IPS-NIHi7 (cell line): ENCODE measurements around the gene KCNG1.

Experiments
- DNase-seq: peaks from one replicate; pipeline ENCODE4 v3.0.0; 2012; ENCODE audit warnings: mixed read lengths; ENCODE audit errors: extremely low spot score

Gene KCNG1

DNA sequence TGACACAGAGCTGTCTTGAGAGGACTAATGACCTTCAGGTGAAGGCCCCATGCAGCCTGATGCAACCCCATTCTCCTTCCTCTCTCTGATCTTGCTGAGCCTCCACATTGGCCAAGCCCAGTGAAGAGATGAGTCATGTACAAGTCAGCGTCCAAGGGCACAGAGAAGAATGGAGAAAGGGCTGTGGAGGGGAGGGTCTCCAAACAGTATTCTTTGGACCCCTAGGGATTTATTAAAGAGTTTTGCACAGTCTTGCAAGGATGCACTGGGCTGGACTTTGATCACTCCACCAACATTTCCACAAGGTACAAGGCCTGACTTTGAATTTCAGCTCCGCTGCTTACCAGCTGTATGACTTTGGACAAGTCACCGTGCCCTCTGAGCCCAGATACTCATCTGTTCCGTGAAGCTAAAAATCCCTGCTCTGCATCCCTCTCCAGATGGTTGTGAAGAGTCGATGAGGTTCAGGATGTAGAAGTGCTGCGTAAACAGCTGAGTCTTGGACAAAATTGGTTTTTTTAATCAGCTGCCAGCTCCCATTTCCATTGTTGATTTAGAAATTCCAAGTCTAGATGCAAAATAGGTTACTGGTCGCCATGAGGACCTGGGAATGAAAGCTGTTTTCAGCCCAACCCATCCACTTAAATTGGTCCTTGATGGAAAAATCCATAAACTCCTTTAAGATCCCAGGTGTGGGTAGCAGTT, 14.1 kb upstream of the KCNG1 start:
- DNase-seq: no peak

DNA sequence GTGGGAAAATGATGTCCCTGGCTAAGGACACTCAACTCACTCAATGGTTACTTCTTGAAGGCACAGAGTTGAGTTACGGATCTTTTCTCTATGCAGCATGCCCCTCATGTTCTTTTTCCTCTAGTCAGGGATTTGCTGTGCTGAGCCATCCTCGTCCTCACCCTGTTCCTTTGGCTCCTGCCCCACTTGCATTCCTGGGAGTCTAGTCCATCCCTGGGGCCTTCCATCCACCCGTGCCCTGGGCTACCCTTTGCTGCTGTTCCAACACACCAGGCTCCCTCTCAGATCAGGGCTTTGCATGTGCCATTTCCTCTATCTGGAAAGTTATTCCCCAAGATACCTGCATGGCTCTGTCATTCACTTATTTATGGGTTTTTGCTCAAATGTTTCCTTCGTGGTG, 13.3 kb upstream of the KCNG1 start:
- DNase-seq: no peak

DNA sequence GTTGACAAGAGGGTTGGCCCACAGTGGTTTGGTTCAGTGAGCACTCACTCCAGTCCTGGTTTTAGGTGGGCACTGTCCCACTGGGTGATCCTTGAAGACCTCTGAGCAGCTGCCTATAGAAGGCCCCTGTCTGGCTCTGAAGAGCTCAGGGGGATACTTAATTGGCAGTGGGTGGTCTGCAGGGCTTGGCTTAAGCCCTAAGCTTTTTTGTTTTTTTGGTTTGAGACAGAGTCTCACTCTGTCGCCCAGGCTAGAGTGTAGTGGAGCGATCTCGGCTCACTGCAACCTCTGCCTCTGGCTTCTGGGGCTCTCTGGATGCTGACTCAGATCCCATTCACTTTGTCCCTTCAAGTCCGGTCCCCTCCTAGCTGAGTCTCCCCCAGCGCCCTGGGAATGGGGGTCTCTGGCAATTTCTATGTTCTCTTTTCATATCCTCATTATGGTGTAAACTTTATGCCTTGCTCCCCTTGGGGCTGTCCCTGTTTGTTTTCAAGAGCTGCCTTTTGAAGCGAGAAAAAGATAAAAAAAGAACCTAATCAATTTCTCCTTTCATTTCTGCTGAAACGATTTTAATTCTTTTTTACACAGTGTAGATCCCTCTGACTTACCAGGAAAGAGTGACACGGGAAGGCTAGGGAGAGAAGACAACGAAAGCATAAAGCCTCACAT, 12.2 kb upstream of the KCNG1 start:
- no peak for DNase-seq

DNA sequence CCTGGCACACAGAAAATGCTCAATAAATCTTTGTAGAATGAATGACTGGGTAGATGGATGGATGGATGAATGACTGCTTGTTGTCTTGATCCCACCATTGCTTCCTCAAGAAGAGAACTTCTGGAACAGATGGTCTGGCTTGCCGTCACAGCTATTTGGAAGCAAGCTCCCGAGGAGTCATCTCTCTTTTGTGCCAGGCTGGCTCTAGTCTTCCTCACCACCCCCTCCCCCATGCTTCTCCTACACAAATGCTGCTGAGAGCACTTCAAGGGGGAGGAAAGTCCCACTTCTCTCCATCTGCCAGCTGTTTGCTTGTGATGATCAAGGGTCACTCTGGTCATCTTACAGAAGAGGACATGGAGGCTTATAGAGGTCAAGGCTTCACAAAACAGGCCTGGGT, 11.6 kb upstream of the KCNG1 start:
- DNase-seq: no peak

DNA sequence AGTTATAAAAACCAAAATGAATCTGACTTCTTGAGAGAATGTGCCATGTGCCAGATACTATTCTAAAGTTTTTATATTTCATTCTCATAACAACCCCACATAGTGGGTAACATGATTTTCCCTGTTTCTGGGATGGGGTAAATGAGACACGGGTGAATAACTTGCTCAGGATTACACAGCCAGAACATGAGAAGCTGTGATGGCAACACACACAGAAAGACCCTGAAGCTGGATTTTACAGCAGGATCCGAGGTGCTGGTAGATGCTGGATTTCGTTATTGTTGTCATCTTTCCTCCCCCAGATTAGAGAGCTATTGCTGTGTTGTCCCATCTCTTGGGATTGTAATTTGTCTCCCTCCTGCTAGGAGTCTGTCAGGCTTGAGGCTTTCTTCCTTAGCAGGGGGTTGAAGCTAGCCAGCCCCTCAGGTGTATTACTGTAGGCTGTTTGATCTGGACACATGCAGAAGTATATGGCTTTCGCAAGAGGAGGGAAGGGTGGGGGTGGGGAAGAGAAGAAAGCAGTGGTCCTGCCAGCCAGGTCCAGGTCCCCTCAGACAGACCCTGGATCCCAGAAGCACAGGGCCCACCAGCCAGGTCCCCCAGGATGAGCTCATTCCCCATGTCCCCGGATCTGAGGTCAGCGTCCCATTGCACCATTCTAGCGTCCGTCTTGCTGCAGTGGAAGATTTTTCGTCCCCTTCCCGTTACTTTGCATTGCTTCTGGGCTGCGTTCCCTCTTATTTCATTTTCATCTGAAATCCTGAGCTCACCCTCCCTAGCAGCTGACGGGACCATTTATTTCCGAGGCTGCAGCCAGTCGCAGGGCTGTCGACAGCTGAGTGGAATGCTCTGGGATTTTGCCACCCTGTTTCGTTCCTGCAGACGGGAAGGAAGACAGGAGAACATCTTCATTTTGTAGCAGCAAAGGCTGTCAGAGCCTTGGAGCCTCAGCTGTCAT, 7.3 kb upstream of the KCNG1 start:
- DNase-seq: no peak

DNA sequence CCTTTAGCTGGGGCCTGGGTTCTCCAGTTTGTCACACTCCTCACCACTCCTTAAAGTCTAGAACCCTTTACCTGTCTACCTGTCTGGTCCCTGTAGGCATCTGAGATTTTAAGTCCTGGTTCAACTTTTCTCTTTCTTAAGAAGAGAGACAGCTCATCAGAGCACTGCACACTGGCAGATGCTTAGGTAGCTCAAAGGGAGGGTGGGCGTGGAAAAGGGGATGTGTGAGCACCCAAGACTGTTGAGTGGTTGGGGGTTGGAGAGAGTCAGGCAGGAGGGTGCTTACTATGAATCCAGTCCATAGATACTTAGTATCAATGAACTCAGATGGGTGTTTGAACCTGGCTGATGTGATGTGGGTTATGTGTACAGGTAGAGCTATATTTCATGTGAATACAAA, 6.6 kb upstream of the KCNG1 start:
- DNase-seq: no peak

DNA sequence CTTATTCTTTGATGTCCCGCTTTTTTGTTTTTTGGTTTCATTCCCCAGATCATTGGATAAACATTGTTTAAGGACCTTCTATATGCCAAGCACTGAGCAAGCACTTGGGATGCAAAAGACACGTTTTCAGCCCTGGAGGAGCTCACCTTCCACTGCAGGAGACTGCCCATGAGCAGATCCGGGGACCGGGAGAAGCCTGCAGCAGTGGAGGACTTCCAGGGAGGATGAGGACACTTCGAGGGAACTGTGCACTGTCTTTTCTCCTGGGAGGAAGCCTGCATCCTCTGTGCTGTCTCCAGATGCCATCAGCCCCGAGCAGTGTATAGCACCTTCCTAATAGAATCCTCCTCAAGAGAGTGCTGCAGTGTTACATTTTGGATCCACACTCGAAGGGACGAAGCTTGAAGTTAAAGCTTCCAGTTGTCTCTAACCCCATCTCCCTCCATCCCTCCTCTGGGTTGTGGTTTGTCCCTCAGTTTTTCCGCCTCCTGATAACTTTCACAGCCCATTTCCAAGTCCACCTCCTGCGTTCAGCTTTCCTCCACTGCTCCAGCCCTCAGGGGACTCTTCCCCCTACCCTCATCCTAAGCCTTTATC, 5.8 kb upstream of the KCNG1 start:
- DNase-seq: no peak

DNA sequence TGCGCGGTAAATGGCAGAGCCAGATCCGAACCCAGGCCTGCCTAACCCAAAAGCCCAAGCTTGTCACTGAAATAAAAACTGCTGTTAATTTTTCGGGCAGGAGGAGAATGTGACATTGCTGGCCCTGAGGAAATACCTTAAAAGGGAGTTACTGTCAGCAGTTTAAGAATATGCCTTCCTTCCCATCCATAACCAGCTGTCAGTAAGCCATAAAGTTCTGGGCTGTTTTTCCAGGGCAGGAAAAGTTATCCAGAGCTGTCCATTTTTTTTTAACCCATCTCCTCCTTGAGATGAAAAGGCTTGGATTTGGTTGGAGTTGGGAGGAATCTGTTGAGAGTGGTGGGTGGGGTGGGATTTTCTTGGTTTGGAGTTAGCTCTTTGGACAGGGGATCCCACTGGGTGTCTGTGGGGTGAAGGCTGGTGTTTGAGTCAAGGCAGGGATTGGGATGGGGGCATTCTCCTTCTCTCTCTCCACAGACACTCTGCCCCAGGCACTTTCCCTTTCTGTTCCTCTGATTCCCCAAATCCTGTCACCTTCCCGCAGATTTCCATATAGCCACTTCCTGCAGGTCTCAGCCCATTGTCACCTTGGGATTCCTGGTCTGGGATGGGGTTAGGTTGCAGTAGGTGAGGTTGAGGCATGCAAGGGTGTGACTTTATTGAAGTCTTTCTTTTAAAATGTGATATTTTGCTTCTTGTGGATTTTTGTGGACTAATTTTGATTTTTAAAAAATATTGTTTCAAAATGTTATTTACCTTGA, 4.3 kb upstream of the KCNG1 start:
- no peak for DNase-seq

DNA sequence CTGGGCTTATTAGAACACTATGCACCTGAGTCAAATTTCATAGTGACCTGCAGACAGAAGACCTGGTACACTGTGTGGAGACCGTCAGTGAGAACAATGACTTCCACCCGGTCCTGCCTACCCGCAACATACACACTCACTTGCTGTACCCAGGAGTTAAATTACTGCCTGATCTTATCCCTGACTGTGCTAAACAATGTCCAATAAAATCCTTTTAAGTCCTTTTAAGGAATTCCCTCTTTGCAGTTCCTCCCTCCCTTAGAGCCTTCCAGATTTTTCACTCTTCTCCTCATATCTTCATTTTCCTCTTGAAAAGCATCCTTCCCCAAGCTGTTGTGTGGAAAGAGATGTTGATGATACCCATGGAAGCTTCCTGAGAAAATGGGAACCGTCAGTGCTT, 3.4 kb upstream of the KCNG1 start:
- no peak for DNase-seq

DNA sequence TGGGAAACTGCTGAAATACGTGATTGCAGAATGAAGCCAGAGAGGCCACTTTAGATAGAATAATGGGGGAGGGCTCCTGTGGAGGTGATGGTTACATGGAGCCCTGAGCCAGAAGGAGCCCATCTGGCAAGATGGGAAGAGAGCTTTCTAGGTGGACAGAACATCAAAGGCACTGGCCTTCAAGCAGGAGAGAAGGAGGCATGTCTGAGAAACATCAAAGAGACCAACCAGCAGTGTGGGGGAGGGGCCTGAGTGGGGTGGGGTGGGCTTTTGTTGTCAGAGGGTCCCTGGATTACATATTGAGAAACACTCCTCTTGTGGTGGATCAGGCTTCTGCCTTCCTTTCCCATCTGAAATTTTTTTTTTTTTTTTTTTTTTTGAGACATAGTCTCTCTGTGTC, 1.9 kb upstream of the KCNG1 start:
- no peak for DNase-seq

DNA sequence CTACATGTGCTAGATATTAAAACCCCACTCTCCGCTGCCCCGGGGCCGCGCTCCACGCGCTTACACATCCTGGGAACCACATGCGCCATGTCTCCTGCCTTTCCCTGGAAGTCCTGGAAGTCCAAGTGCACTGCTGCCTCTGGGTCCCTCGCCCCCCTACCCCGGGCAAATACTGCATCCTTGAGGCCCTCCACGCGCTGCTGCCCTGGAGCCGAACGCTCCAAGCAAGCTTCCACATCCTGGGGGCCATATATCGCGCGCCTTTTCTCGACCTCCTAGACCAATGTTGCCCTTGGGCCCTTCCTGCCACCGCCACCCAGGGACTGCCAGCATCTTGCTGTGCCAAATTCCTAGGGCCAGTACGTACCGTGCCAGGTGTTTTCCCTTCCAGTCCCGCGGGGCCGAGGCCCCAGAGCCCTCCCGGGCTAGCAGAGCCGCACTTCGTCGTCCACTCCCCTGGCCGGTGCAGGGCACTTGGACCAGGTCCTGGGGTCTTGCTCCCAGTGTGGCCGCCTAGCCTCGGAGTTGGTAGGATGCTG, 779 bp upstream of the KCNG1 start:
- no peak for DNase-seq

DNA sequence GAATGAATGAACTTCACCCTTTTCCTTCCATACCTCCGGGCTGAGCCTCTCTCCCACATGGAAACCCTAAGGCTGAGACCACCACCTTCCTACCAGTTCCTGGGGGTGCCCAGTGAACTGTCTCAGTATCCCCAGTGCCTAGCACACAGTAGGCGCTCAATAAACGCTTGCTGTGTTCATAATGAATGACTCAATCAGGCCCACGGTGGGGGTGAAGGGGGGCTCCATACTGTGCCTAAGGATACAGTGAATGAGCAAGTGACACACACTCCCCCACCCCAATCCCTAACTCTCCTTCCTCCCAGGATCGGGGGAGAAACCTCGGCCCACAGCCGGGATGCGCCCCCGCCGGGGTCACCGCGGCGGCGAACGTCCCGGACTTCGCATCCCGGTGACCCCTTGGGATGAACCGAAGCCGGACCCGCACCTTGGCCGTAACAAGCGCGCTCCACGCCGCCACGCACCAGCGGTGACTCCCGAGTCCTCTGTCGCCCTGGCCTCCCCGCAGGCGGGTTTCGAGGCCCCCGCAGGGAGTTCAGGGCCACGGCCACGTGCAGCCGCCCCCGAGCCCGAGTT, 592 bp downstream of the KCNG1 start:
- DNase-seq: no peak

DNA sequence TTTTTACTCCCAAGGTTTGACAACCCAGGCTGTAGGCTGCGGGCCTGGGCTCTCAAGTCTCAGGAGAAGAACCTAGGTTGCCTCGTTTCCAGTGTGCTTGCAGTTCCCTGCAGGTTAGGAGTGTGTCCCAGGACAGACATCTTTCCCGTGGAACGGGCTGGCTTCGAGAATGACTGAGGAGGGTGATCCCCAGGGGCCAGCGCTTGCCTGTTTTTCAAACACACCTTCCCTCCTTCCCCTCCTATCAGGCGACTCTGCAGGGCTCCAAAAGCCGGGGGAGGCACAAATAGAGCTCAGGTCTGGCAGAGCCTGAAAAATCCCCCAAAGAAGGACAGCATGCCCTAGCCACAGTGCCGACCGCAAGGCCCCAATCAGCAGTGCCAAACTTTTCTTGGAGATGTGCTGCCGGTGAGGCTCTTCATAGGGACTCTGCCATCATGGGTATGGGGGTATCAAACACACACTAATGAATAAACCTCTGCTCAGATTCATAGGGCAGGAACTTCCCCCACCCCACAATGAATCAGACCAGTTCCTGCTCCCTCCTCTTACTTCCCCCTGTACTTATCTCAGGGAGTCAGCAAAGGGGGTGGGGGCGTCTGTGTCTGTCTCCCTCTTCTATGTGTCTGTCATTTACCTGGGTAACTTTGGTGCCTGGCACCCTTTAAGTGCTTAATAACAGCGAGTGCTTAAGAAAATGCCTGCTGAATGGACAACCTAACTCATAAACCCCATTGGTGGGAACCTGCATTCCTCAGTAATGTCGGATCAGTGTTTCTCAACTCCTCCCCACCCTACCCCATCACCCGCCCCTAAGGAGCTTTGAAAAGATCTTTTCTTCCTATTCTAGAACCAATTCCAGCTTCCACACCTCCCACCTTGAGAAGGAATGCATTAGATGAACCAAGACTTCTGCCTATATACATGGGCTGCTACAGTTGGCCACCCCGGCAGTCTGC, 1.6 kb downstream of the KCNG1 start:
- no peak for DNase-seq

DNA sequence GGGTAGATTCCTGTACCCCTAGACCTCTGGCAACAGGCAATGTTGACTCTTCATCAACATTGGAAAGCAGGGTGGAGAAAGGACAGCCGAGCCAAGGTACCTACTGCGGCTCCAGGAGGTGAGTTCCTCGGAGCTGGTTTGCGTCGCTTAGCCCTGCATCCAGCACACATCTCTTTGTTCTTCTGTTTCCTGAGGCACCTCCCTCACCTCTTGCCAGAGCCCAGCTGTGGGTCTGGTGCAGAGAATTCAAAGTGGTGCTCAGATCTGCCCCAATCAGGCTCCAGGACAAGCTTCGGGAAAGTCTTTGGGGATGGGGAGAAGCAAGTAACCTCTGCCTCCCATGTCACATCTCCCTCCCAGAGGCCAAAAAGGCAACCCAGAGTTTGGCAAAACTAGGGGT, 2.2 kb downstream of the KCNG1 start:
- DNase-seq: no peak

DNA sequence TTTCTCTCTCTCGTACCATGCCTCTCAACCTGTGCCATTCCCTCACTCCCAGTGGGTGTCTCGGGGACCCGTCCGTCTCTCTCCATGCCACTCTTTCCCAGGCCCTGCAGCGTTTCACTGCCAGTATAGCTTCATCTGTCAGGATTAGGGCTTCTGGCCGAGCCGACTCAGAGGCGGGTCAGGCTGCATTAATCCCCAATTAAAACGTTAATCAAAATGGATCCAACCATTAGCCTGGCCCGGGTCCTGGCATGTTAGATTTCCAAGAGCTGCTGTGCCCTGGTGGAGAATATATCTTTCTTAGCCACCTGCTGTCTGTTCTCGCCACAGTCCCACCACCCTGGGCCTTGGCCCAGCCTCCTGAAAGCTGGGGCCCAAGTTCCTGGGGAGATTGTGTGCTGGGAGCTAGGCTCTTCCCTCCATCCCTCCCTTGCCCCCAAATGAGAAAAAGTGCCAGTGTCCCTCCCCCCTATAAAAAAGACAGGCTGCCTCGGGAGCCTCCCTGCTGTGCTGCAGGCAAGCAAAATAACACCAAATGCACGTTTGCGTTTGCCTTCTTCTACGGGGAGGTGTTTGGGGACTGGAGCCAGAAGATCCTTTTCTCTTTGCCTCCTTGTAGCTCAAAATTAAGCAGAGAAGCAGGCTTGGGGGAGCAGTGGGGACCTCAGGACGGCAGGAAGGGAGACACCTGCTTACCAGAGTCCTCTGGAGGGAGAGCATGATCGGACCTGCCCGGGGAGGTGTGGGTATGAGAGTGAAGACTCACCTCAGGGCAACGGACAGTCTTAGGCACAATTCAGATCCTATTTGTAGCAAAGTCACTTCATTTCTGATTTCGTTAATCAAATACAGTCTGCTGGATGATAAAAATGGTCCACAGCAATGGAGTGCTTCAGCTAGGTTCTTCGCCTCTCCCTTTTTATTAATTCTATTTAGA, 3.0 kb downstream of the KCNG1 start:
- DNase-seq: no peak

DNA sequence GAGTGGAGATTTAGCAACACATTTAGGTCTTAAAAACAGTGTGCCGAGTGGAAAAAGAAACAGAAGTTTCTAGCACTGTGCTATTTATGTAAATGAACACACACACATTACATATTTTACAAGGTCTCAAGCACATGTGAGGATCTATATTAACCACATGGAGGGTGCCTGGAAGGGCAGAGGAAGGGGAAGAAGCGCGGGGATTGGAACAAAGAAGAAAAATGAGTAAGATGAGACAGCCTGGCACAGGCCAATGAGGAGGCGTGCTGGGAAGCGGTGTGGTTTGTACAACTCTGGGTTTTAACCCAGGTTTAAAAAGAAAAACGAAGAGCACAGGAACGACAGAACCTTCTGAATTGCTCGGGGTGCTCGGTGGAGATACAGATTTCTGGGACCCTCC, 5.7 kb downstream of the KCNG1 start:
- DNase-seq: no peak

DNA sequence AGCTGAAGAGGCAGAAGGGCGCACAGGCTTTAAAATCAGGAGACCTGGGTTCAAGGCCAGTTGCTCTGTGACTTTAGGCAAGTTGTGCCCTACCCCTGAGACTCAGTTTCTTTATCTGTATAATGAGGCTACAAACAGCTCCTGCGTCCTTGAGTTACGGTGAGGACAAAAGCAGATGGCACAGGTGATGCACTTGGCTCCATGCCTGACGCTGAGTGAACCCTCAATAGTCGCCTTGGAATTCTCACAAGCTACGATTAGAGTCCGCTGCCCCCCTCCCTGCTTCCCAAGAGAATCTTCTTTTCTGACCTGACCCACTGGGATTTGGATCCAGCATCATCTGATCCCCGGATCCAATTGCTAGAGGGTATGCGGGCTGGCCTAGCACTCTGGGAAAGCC, 6.4 kb downstream of the KCNG1 start:
- no peak for DNase-seq
